LHCN-M2 (cell line): ENCODE data around the gene TMPRSS5. TPM values are rescaled to one million over a fixed set of nuclear protein-coding genes. Genes with fewer than 3 reads are reported as not detected.

Source experiments
- total RNA-seq: library from RNA; depleted of rRNA; stranded (reverse); fragments of >200 nt; gene quantifications from 2 replicates; pipeline ENCODE4 v1.2.3, GENCODE V29; 2014; rRNA removed

Gene TMPRSS5
- total RNA-seq, 1 experiment from 2014 or later = 0.17 TPM

Other genes starting within 250 kb of the TMPRSS5 start
- 3.3 and 5.7 TPM in 2 replicates for gene DRD2, start 230.9 kb downstream of the TMPRSS5 start, total RNA-seq
- 27.3 and 31.3 TPM in 2 replicates for gene ZW10, start 67.4 kb upstream of the TMPRSS5 start, total RNA-seq
- not detected in 2 replicates for gene CLDN25, start 73.5 kb upstream of the TMPRSS5 start, total RNA-seq
- 27.0 and 29.2 TPM in 2 replicates for gene USP28, start 169.3 kb upstream of the TMPRSS5 start, total RNA-seq
- gene HTR3B, start 198.5 kb upstream of the TMPRSS5 start, total RNA-seq = not detected in 2 replicates